NCI-H146 treated with DMSO at 0.1 percent for 48 hours (cell line): ENCODE results near the gene PTGES.

Experiments used
- DNase-seq: peaks from one replicate; lab custom pipeline; 2025; ENCODE audit not compliant: unreplicated experiment; lab: John Stamatoyannopoulos, UW

The PTGES gene

DNA sequence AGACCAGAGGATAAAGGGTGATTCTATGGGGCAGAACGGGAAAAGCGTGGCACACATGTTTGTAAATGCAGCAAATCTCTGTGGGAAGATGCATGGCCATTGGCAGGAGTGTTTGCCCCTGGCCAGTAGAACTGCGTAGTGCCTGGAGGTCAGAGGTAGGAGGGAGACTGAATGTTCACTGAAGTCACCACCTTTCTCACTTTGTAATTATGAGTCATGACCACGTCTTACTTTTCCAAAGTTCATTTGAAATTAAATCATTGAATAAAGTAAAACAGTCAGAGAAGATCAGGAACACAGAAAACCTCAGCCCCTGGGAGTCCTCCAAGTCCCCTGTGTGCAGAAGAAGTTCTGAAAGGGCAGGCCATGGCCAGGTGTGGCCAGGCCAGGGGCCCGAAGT lies 4.6 kb downstream of the PTGES start:
- DNase-seq, result no peak

DNA sequence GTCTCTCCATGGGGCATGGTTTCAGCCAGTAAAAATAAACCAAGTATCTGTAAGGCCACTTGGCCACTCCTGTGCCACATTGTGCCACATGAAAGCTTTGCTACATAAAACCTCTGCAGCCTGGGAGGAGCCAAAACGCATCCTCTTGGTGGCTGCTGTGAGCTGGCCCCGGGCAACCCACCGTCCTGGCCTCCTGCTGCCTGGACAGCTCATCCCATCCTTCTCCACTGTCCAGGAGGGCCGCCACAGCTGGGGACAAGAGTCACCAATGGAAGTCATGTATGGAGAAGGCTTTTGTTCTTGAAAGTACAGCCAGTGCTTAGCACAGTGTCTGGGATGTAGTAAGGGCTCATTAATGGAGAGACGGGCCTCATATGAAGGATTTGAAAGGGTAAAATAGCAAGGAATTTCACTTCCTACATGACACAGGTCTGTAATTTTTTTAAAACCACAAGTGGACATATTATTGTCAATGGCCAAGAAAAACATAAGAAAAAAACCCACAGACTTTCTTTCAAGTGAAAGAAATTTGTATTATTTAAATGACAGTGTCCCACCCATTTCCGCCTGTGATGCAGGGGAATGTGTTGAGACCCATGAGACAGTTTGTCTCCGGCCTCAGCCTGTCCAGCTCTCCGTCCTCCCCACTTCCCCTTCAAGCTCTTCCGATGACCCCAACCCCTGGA lies 6.6 kb downstream of the PTGES start:
- DNase-seq, result no peak

DNA sequence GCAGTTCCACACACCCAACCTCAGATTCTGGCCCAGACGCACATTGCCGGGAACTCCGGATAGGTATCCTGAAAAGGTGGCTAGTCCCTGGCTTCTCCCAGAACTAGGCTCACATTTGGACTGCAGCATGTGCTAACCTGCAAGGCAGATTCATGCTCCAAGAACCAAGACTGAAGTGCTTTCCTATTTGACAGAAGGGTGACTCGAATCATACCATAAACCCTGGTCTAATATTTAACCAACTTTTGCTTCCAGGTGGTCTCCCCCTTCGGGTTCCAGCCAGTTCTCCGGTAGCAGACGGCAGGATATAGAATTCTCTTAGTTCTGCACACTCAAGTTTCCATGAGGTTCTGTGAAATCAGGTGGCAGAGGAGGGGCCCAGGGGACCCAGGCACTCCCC lies 7.6 kb downstream of the PTGES start:
- no peak for DNase-seq

DNA sequence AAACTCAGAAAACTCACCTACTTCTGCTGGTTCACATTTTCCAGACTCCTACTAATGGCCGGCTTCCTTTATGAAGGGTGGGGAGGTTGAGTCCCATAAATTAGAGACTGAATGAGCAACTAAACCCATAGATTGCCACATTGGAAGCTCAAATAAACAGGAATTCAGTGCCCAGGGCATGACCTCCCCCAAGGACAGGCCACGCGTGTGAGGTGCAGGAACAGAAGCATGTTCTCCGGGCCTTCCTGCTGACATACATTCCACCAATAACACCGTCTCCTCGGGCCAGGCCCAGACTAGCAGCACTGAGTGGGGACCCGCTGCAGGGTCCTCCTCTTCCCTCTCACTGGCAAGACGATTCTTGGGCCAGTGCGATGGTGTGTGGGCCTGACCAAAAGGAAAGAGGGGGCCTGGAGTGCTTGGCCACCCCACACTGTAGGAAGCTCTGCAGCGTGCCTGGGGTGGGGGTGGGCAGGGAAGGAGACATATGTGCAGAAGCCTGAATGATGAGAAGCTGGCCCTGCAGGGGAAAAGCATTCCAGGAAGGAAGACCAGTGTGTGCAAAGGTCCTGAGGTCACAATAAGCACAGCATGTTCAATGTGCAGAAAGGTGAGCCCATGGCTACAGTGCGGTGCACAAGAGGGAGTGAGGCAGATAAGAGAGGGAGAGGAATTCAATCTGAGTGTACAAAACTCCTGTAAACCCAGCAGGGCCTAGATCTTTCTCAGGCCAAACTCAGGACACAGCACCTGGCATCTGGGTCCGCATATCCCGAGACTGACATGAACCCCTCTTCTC lies 12.0 kb downstream of the PTGES start:
- DNase-seq, result no peak

DNA sequence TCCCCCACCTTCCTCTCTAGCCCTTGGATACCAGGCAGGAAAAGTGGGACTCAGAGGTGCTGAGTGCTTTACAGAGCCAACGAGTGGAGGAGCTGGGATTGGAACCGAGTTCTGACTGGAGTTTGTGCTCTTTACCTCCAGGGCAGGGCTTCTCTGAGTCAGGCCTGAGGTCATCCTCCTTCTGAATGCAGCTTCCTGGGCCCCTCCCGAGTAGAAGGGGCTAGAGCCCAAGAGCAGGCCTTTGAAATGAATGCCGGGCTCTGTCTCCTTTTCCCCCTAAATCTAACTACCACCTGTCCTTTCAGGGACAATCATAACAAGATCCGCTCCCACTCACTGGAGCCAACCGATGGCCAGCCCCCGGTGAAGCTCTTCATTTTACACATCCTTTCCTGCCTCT lies 12.7 kb downstream of the PTGES start:
- no peak for DNase-seq

DNA sequence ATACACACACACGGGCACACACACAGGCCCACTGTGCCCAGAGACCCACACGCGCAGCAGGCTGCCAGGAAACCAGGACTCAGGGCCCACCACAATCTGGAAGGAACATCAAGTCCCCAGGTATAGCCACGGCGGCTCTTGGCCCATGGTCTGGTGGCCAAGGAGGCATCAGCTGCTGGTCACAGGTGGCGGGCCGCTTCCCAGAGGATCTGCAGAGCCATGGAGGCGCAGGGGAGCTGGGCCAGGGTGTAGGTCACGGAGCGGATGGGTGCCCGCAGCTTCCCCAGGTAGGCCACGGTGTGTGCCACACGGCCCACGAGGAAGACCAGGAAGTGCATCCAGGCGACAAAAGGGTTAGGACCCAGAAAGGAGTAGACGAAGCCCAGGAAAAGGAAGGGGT lies 13.4 kb downstream of the PTGES start:
- DNase-seq, result no peak

DNA sequence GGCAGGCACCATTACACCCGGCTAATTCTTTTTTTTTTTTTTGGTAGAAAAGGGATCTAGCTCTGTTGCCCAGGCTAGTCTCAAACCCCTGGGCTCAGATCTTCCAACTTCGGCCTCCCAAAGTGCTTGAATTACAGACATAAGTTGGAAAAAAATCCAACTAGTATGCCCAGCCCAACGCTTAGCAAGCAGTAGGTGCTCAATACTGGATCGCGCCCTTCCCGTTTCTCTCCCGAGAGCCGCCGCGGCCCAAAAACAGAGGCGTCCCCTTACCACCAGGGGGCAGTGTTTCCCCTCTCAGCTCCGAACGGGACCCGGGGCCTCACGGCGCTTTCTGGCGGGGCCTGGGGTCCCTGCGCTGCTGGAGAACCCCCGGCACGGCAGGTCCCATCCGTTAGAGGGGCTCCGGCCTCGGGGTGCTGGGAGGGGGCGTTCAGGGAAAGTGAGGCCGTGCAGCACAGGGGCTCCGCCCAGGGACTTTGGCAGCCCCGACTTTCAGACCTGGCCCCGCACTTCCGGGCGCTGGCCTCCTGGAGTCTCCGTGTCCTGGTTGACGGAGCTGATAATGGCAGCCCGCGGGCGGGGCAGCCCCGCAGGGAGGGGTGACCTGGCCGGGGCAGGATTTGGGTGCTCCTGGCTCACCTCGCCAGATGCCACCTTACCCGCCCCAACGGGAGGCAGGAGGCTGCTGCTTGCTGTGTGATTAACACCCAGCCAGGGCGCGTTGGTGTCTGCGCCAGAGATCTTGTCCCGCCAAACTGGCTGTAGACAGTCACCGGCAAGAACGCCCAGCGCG lies 15.2 kb downstream of the PTGES start:
- DNase-seq, result peak; percentile 27

DNA sequence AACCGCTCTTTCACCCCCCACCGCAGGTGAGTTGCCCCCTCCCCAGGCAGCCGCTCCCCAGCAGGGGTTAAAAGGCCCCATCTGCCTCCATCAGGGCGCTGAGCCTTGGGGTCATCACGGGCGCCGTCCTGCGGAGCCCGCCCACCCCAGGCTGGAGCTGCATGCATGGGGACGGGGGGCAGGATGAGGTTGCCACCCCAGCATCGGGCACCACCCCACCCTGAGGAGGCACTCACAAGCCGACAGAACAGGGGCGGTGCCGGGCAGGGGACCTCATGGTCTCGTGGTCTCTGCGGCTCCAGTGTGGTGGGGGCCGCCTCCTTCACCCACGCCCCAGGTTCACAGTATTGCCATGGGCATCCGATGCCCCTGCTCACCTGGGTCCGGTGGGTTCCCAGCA lies 16.5 kb downstream of the PTGES start:
- no peak for DNase-seq

DNA sequence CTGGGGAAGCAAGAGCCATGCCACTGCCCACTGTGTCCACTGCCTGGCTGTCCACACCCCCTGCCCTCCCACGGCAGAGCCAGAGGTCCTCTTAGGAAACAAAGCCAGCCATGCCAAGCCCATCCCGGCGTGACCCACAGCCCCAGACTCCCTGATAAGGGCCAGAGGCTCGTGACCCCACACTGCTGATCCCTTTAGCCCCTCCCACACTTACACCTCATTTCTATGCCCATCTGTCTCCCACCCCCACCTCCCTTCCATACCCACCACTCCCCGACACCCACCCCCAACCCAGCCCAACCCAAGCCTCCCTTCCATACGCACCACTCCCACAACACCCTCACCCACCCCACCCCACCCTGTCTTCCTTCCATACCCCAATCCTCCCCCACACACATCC lies 17.3 kb downstream of the PTGES start:
- DNase-seq, result no peak

DNA sequence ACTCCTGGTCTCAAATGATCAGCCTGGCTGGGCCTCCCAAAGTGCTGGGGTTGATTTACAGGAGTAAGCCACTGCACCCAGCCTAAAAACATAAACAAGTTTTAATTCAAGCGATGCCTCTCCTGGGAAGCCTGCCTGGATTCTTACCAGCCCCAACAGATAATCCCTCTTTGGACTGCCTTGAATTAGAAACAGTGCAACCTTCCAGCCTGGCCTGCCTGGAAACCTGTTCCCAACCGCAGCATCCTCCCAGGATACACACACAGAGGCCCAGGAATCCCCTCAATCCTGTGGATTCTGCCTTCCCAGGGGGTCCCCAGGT lies 19.2 kb downstream of the PTGES start:
- DNase-seq, result no peak

DNA sequence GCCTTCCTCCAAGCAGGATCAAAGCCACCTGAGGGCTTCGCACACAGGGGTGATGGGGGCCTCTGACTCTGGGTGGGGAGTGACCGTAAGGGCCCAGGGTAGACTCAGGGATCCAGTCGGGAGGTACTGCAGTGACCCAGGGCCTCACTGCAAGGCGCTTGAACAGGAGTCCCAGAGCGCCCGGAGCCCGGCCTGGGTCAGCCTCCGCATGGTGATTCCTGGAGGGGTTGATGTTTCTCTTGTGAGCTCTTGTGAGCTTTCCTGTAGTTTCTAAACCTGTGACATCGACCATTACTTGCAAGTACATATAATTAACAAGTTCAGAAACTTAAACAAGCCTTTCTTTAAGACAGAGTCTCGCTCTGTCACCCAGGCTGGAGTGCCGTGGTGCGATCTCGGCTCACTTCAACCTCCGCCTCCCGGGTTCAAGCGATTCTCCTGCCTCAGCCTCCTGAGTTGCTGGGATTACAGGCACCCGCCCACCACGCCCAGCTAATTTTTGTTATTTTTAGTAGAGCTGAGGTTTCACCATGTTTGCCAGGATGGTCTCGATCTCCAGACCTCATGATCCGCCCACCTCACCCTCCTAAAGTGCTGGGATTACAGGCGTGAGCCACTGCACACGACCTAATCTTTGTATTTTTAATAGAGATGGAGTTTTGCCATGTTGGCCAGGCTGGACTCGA lies 19.8 kb downstream of the PTGES start:
- DNase-seq, result no peak

DNA sequence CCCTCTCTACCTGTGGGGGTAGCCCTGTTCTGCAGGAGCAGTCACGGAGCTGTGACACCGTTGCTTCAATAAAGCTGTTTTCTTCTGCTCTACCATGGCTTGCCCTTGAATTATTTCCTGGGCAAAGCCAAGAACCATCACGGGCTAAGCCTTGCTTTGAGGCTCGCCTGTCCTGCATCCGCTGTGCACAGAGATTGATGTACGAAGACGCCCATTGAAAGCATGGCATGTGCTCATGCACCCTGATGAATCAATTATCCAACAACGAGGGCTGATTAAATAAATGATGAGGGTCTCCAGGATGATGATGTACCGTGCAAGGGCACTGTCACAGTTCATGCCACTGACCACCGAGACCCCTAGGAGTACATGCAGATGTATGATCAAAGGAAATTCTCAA lies 20.7 kb downstream of the PTGES start:
- no peak for DNase-seq

DNA sequence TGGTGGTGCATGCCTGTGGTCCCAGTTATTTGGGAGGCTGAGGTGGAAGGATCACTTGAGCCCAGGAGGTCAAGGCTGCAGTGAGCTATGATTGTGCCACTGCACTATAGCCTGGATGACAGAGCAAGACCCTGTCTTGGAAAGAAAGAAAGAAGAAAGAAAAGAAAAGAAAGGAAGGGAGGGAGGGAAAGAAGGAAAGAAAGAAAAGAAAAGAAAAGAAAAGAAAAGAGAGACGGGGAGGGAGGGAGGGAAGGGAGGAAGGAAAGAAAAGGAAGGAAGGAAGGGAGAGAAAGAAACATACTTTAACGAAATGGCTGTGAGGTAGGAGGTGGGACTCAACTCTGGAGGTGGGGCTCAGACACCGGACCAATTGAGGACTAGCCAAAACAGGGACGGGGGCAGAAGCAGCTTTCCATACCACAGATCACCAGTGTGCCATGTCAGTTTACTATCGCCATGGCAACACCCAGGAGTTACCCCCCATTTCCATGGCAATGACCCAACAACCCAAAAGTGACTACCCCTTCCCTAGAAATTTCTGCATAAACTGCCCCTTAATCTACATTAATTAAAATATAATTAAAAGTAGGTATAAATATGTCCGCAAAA lies 21.3 kb downstream of the PTGES start:
- no peak for DNase-seq

DNA sequence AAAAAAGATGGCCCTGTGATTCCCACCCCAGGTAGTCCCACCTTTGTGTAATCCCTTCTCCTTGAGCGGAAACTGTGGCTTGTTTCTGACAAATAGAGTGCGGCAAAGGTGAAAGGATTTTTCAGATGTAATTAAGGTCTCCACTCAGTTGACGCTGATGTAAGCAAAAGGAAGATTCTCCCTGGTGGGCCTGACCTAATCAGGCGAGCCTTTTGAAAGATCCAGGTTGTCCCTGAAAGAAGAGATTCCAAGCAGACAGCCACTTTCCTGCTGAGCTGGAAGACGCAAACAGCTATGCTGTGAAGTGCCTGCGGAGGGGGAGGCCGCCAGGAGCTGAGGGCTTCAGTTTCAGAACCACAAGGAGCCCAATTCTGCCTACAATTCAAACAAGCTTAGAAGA lies 24.1 kb downstream of the PTGES start:
- no peak for DNase-seq

DNA sequence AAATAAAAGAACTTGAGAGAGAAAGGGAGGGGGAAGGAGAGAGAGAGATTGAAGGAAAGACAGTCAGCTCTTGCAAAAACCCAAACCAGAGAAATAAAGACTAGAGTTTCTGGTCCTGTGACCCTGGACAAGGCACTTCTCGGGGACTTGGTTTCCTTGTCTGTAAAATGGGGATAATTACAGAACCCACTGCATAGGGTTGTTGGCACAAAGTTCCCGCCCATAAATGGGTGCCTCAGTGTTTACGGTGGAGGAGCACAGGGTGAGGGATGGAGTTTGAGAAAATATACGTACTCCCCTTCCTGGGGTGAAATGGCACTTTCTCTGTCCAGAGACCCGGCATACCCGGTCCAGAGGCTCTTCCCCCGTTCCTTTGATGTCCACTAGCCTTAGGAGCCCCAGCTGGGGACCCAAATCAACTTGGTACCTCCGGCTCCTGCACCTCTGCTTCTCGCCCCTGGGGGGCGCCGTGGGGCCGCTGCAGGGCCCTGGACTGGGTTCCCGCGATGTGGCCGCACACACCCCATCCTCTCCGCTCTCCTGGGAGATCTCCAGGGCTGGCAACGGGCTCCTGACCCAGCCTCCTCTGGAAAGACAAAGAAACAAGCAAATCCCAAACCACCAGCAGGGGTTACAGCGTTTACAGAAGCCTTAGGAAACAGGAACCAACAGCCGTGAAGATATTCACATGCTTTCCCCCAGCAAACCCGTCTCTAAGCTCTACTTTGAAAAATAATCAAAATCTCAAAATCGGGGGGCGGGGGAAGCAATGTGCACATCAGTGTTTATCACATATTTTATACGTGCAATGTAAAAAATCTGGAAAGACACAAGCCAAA lies 26.3 kb downstream of the PTGES start:
- DNase-seq, result no peak

DNA sequence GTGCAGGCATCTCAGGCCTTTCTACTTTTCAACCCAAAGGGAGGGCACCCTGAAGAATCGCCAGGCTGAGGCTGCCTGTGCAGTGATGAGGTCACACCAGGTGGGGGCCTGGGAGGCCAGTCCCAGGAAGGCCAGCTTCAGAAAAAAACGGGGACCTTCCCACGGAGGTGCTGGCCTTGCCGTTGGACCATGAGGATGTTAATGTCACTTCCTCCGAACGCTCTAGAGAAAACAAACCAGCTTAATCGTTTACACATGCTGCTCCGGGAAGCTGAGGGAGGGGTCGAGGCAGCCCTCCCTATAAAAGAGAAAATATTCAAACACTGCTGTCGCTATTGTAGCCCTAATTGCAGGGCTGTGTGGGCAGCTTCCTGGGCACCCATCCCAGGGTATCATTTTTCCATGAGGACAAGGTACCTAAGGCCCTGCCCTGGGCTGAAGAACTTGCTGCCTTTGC lies 27.0 kb downstream of the PTGES start:
- DNase-seq, result no peak

DNA sequence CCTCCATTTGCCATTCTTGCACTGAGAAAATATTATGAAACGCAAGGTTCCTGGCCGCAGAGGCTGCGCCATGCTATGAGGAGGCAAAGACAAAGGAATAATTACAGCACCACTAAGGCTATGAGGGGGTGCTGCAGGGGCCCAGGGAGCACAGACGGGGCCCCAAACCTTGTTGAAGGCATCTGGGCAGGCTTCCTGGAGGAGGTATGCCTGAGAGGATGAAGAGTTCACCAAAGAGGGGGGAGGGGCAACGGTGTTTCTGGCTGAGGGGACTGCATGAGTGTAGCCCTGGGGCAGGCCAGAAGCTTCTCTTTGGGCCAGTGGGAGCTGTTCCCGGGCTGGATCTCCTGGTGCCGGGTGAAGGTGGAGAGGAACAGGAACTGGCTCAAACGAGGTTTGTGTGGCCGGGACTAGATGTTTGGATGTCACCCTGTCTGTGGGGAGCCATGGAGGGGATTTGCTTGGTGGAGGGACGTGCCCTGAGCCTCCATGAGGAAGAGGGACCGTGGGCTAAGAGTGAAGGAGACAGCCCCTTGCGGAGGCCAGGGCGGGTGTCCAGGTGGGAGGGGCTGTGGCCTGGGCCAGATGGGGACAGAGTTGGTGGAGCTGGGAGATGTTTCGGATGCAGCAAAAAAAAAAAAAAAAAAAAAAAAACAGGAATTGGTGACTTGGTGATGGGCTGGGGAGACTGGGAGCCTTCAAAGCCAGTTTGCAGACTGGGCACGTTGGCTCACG lies 28.2 kb downstream of the PTGES start:
- no peak for DNase-seq

DNA sequence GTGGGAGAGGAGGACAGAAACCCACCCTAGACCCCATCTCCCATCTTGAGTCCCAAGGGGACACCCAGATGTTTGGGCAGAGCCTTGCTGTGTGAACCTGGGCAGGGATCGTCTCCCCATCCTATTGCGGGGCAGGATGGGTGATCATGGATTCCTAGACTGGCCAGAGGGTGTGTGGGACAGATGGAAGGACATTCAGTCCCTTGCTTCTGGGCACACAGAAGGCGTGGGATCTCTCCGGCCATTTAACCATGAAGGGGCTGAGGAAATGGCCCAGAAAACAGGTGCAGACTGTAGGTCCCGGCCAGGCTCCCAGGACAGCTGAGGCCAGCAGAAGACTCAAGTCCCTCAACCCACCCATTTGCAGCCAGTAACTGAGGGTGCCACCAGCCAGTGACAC lies 29.9 kb downstream of the PTGES start:
- no peak for DNase-seq

DNA sequence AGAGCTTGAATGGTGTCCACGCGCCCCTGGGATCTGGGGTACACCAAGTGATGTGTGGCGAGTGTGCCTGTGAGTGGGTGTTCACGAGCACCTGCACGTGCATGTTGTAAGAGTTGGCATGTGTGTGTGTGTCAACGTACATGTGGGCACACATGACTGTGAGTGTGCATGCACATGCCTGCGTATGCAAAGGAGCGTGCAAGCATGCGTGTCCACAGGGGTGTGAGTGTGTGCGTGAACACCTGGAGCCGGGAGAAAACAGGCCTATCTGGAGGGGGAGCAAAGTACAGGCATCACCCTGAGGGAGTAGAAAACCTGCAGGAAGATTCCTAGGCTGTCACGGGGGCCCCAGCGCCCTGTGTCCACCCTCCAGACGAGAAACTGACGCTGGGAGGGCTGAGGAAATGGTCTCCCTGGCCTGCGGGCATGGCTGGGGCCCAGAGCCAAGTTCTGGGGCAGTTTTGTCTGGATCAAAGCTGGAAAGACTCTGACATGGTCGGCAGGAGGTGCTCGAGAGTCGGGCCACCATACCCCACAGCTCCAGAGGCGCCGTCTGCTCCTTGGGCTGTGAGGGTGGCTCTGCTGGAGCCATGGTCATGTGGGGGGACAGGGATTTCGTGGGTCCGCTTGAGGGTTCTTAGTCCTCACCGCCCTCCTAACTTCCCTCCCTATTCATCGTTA lies 31.8 kb downstream of the PTGES start:
- no peak for DNase-seq
